OCI-LY1 (cell line): Measurements from ENCODE around the gene KATNIP.

Experiments used
- H2AFZ ChIP-seq: fragments of 200-600 bp; sonication (generic), shearing (Covaris generic); 2 replicates; pipeline ENCODE4 v1.6.0; 2014; ENCODE audit warnings: antibody characterized with exemption, mild to moderate bottlenecking, low read length
- H3F3A ChIP-seq: fragments of 200-600 bp; sonication (generic), shearing (Covaris generic); 2 replicates; pipeline ENCODE4 v1.6.0; 2014; ENCODE audit warnings: mild to moderate bottlenecking, antibody characterized with exemption, low read length, moderate library complexity; ENCODE audit not compliant: insufficient read depth
- H3K27ac ChIP-seq: fragments of 200-600 bp; sonication (generic); 2 replicates; pipeline ENCODE4 v1.5.1; 2014; ENCODE audit warnings: low read length, mixed run types, mild to moderate bottlenecking, low read depth; ENCODE audit not compliant: poor library complexity, severe bottlenecking
- H3K27me3 ChIP-seq: fragments of 200-600 bp; sonication (generic); 2 replicates; pipeline ENCODE4 v1.6.0; 2014; ENCODE audit warnings: antibody characterized with exemption, mild to moderate bottlenecking, low read length, moderate library complexity; ENCODE audit not compliant: insufficient read depth
- H3K36me3 ChIP-seq: fragments of 200-600 bp; sonication (generic); 2 replicates; pipeline ENCODE4 v1.6.1; 2014; ENCODE audit warnings: mild to moderate bottlenecking, antibody characterized with exemption, low read length, moderate library complexity, mixed read lengths; ENCODE audit not compliant: insufficient read depth
- H3K4me1 ChIP-seq: fragments of 200-600 bp; sonication (generic); 2 replicates; pipeline ENCODE4 v1.5.1; 2014; ENCODE audit warnings: mild to moderate bottlenecking, low read length, moderate library complexity; ENCODE audit not compliant: insufficient read depth, severe bottlenecking
- H3K4me2 ChIP-seq: fragments of 200-600 bp; sonication (generic), shearing (Covaris generic); 2 replicates; pipeline ENCODE4 v1.6.1; 2014; ENCODE audit warnings: low read length
- H3K4me3 ChIP-seq: fragments of 200-600 bp; sonication (generic); 2 replicates; pipeline ENCODE4 v1.5.1; 2014; ENCODE audit warnings: low read length, low read depth, mild to moderate bottlenecking, mixed read lengths; ENCODE audit not compliant: poor library complexity, severe bottlenecking
- H3K79me2 ChIP-seq: fragments of 200-600 bp; shearing (Covaris generic); 2 replicates; pipeline ENCODE4 v1.6.1; 2016; ENCODE audit warnings: mixed run types, low read length, mixed read lengths; ENCODE audit not compliant: insufficient read depth
- H3K9ac ChIP-seq: fragments of 200-600 bp; sonication (generic), shearing (Covaris generic); 2 replicates; pipeline ENCODE4 v1.6.1; 2014; ENCODE audit warnings: mild to moderate bottlenecking, low read length, mixed read lengths
- H3K9me2 ChIP-seq: fragments of 200-600 bp; sonication (generic), shearing (Covaris generic); 2 replicates; pipeline ENCODE4 v1.6.1; 2014; ENCODE audit warnings: low read depth, mild to moderate bottlenecking, low read length, mixed read lengths
- H3K9me3 ChIP-seq: fragments of 200-600 bp; shearing (Covaris generic); 2 replicates; pipeline ENCODE4 v1.6.1; 2014; ENCODE audit warnings: low read length, mixed read lengths
- H4K20me1 ChIP-seq: fragments of 200-600 bp; sonication (generic), shearing (Covaris generic); 2 replicates; pipeline ENCODE4 v1.6.0; 2016; ENCODE audit warnings: mild to moderate bottlenecking, low read length; ENCODE audit not compliant: insufficient read depth
- EZH2 ChIP-seq: fragments of 200-600 bp; sonication (generic), shearing (Covaris generic); IDR thresholded peaks from 2 replicates; pipeline ENCODE4 v1.8.0; 2017; ENCODE audit warnings: borderline replicate concordance, mixed run types, mild to moderate bottlenecking, antibody characterized with exemption, low read length, moderate library complexity, mixed read lengths
- TF ChIP-seq, protein P1 (sequence below): fragments of 200-600 bp; sonication (generic), shearing (Covaris generic); IDR thresholded peaks from 2 replicates; pipeline ENCODE4 v1.5.1; 2017; ENCODE audit warnings: mild to moderate bottlenecking, antibody characterized with exemption, low read length, moderate library complexity, mixed read lengths

Gene KATNIP

DNA sequence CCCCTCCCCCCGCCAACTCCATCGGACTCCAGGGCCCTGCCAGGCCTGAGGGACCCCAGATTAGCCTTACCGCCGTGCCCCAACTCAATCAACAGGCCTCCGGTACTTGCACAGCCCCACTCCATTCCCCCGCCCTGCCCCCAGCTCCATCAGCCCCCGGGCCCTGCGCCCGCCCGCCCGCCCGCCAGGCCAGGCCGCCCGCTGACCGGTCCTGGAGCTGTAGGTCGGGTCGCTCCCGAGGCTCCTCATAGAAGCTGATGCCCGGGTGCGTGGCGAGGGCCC lies 539 bp upstream of the KATNIP start:
- no peaks in the 10 kb centered on the region for H4K20me1 ChIP-seq
- H3K4me3 ChIP-seq: peak overlapping the region; percentile 99
- no peak overlapping the region for H2AFZ ChIP-seq
- H3K27ac ChIP-seq: no peak overlapping the region
- no peaks in the 10 kb centered on the region for H3F3A ChIP-seq
- no peaks in the 10 kb centered on the region for H3K9me2 ChIP-seq
- TF ChIP-seq, protein P1, sequence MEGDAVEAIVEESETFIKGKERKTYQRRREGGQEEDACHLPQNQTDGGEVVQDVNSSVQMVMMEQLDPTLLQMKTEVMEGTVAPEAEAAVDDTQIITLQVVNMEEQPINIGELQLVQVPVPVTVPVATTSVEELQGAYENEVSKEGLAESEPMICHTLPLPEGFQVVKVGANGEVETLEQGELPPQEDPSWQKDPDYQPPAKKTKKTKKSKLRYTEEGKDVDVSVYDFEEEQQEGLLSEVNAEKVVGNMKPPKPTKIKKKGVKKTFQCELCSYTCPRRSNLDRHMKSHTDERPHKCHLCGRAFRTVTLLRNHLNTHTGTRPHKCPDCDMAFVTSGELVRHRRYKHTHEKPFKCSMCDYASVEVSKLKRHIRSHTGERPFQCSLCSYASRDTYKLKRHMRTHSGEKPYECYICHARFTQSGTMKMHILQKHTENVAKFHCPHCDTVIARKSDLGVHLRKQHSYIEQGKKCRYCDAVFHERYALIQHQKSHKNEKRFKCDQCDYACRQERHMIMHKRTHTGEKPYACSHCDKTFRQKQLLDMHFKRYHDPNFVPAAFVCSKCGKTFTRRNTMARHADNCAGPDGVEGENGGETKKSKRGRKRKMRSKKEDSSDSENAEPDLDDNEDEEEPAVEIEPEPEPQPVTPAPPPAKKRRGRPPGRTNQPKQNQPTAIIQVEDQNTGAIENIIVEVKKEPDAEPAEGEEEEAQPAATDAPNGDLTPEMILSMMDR: no peak
- H3K4me2 ChIP-seq: peak overlapping the region; percentile 100
- peaks cover 8% of the 10 kb centered on the region; the same call in 1 of the 2 replicates for H3K36me3 ChIP-seq
- H3K79me2 ChIP-seq: peaks cover 9% of the 10 kb centered on the region
- H3K9me3 ChIP-seq: no peaks in the 10 kb centered on the region
- peaks cover 25% of the 10 kb centered on the region for H3K4me1 ChIP-seq
- H3K9ac ChIP-seq: peak overlapping the region; percentile 89
- H3K27me3 ChIP-seq: no peaks in the 10 kb centered on the region

DNA sequence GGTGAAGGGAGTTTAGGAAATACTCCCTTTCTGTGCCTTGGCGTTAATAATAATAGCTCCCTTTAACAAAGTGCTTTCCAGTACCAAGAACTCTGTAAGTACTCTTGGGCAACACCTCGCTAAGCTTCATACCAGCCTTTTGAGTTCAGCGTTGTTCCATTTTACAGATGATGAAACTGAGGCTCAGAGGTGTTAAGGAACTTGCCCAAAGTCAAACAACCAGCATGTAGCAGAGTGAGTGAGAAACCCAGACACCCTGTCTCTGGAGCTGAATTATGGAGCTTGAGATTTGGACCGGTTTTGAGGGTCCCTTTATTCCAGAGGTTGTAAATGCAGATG lies 607 bp downstream of the KATNIP start:
- H3K9me2 ChIP-seq: no peaks in the 10 kb centered on the region
- H4K20me1 ChIP-seq: no peaks in the 10 kb centered on the region
- H3K9me3 ChIP-seq: no peaks in the 10 kb centered on the region
- peaks cover 1% of the 10 kb centered on the region; the same call in 1 of the 2 replicates for H3K36me3 ChIP-seq
- no peak overlapping the region for H3K27ac ChIP-seq
- TF ChIP-seq, protein P1: no peak
- no peak for TF ChIP-seq EZH2
- no peak overlapping the region for H2AFZ ChIP-seq
- no peaks in the 10 kb centered on the region for H3F3A ChIP-seq
- peak overlapping the region; percentile 87 for H3K9ac ChIP-seq
- no peaks in the 10 kb centered on the region for H3K27me3 ChIP-seq
- peaks cover 9% of the 10 kb centered on the region for H3K79me2 ChIP-seq
- H3K4me1 ChIP-seq: peaks cover 25% of the 10 kb centered on the region
- peak overlapping the region; percentile 99 for H3K4me2 ChIP-seq
- H3K4me3 ChIP-seq: peak overlapping the region; percentile 99

DNA sequence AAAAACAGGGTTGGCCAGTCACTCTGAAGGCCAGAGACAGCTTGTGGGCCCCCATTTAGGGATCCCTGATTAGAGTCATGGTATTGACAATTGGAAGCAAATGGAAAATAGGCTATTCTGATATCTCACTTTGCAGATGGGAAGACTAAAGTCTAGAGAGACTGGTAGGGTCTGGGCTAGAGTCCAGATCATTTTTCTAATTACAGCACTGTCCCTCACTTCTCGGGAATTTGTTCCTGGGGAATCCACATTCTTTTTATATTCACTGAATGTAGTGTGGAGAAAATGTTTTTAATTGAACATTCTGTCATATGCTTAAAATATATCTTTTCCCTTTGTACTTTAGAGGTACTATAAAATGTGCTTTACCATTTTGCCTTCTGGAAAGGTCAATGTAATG lies 1.1 kb downstream of the KATNIP start:
- no peaks in the 10 kb centered on the region for H3K9me2 ChIP-seq
- H3K79me2 ChIP-seq: peaks cover 9% of the 10 kb centered on the region
- no peaks in the 10 kb centered on the region for H4K20me1 ChIP-seq
- no peaks in the 10 kb centered on the region for H3K27me3 ChIP-seq
- no peak overlapping the region for H2AFZ ChIP-seq
- peak overlapping the region; percentile 99 for H3K4me2 ChIP-seq
- peaks cover 25% of the 10 kb centered on the region for H3K4me1 ChIP-seq
- H3K27ac ChIP-seq: no peak overlapping the region
- no peaks in the 10 kb centered on the region for H3K9me3 ChIP-seq
- H3K36me3 ChIP-seq: no peaks in the 10 kb centered on the region
- TF ChIP-seq, protein P1: no peak
- no peak for TF ChIP-seq EZH2
- H3F3A ChIP-seq: no peaks in the 10 kb centered on the region
- H3K4me3 ChIP-seq: peak overlapping the region; percentile 99
- peak overlapping the region; percentile 87 for H3K9ac ChIP-seq
